GM18526 (cell line): ENCODE data around the gene ASMT.

Experiments
- POLR2A ChIP-seq: IDR thresholded peaks from 3 replicates; pipeline ENCODE4 v1.6.1; 2011; ENCODE audit not compliant: insufficient read length; ENCODE audit errors: extremely low read depth

The ASMT gene

GRCh38 chrX:1614927-1615326 is at the start of gene ASMT:
Gene ASMT, plus strand, starts transcription at chrX:1615059. Its CDS starts 141 bp downstream, at chrX:1615200.
- no peak for TF ChIP-seq POLR2A

GRCh38 chrX:1576201-1576992 is 38.5 kb upstream of the ASMT start:
- no peak for TF ChIP-seq POLR2A

GRCh38 chrX:1577845-1578244 is 37.0 kb upstream of the ASMT start:
- no peak for TF ChIP-seq POLR2A

GRCh38 chrX:1578511-1579173 is 36.2 kb upstream of the ASMT start:
- no peak for TF ChIP-seq POLR2A

- no peak for TF ChIP-seq POLR2A
These were observed 33.7 kb upstream of the ASMT start for GRCh38 chrX:1581132-1581531.

GRCh38 chrX:1582686-1583437 is 32.0 kb upstream of the ASMT start:
- TF ChIP-seq POLR2A, result no peak

- no peak for TF ChIP-seq POLR2A
These were observed 30.4 kb upstream of the ASMT start for GRCh38 chrX:1584237-1585011.

- no peak for TF ChIP-seq POLR2A
These were observed 27.7 kb upstream of the ASMT start for GRCh38 chrX:1587161-1587560.

- no peak for TF ChIP-seq POLR2A
These were observed 25.3 kb upstream of the ASMT start for GRCh38 chrX:1589356-1590130.

- TF ChIP-seq POLR2A, result peak; percentile 84
These were observed 23.6 kb upstream of the ASMT start, which contains the start of gene AKAP17A for GRCh38 chrX:1591102-1591862. Gene AKAP17A, plus strand, starts transcription at chrX:1591604. Its CDS starts 1,859 bp downstream, at chrX:1593463.

- TF ChIP-seq POLR2A, result no peak
These were observed 22.9 kb upstream of the ASMT start for GRCh38 chrX:1591863-1592469.

GRCh38 chrX:1592470-1593142 is 22.3 kb upstream of the ASMT start:
- TF ChIP-seq POLR2A, result peak; percentile 12
